Hepatocyte (in vitro differentiated cells): Measurements from ENCODE around the gene RND3.

Experiments
- EZH2 ChIP-seq: fragments of 200-600 bp; sonication (generic); IDR thresholded peaks from 2 replicates; pipeline ENCODE4 v1.6.1; 2016; ENCODE audit warnings: antibody characterized with exemption, mild to moderate bottlenecking, borderline replicate concordance
- TF ChIP-seq, protein P1 (sequence below): fragments of 200-600 bp; sonication (generic); IDR thresholded peaks from 2 replicates; pipeline ENCODE4 v1.5.1; 2016; ENCODE audit warnings: antibody characterized with exemption, mild to moderate bottlenecking; ENCODE audit not compliant: poor library complexity

DNA sequence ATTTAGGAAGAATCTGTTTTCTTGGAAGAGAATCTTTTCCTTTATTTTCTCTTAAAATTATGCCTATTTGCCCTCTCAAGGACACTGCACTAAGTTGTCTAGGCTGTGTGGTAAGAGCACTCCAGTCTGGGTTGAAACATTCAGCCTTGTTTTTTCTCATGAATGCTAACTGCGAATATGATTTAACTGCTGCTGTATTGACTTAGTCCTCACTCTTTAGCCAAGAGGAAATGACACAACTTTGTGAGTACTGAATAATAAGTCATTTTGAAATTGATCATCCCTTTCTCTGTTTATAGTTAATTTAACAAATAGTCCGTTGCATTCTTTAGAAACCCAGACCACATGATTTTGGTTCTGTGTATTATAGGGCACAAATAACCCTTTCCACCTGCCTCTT is 4.5 kb upstream of the RND3 start:
- TF ChIP-seq, protein P1, sequence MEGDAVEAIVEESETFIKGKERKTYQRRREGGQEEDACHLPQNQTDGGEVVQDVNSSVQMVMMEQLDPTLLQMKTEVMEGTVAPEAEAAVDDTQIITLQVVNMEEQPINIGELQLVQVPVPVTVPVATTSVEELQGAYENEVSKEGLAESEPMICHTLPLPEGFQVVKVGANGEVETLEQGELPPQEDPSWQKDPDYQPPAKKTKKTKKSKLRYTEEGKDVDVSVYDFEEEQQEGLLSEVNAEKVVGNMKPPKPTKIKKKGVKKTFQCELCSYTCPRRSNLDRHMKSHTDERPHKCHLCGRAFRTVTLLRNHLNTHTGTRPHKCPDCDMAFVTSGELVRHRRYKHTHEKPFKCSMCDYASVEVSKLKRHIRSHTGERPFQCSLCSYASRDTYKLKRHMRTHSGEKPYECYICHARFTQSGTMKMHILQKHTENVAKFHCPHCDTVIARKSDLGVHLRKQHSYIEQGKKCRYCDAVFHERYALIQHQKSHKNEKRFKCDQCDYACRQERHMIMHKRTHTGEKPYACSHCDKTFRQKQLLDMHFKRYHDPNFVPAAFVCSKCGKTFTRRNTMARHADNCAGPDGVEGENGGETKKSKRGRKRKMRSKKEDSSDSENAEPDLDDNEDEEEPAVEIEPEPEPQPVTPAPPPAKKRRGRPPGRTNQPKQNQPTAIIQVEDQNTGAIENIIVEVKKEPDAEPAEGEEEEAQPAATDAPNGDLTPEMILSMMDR = no peak
- TF ChIP-seq EZH2 = no peak
